Left kidney (tissue), 1 donor: ENCODE data around the gene RNFT2. TPM values are rescaled to one million over a fixed set of nuclear protein-coding genes. Genes with fewer than 3 reads are reported as not detected.

Experiments used
- polyA plus RNA-seq: library from polyadenylated mRNA; unstranded; fragments of 120-200 nt; gene quantifications from one replicate; pipeline ENCODE4 v1.2.1, GENCODE V29; 2013; ENCODE audit not compliant: insufficient read length

RNFT2 gene
- polyA plus RNA-seq, 1 donor = 8.6 TPM

Other genes with a start within 250 kb of the RNFT2 start
- gene MAP1LC3B2, start 178.9 kb upstream of the RNFT2 start, polyA plus RNA-seq = 10.4 TPM
- 33.8 TPM for gene SPRING1, start 246 bp upstream of the RNFT2 start, polyA plus RNA-seq
- gene HRK, start 143.1 kb downstream of the RNFT2 start, polyA plus RNA-seq = 0.90 TPM
- 23.8 TPM for gene FBXW8, start 172.6 kb downstream of the RNFT2 start, polyA plus RNA-seq